Measurements from ENCODE around the gene BEND7. TPM values are rescaled to one million over a fixed set of nuclear protein-coding genes. Genes with fewer than 3 reads are reported as not detected.

BEND7 gene
- total RNA-seq, 1 experiment from 2014 or later, result 14.8 TPM

- H3K27me3 ChIP-seq (replicated peaks; ENCODE audit: insufficient read depth, low read depth, low read length, poor library complexity), result peaks cover 3% of the 10 kb centered on the region
- BruUV-seq (replicated peaks), result no TSS peak
- H3K27ac ChIP-seq (ENCODE audit: low read depth, low read length, poor library complexity, severe bottlenecking), result no peak overlapping the region
- intact Hi-C loops (cut with micrococcal nuclease; ENCODE audit: unreplicated experiment), result no loop called here
- no peaks in the 10 kb centered on the region for H3K36me3 ChIP-seq (ENCODE audit: insufficient read depth, low read length, poor library complexity, severe bottlenecking)
- peaks cover 15% of the 10 kb centered on the region for H3K4me1 ChIP-seq (ENCODE audit: insufficient read depth, low read length, poor library complexity, severe bottlenecking)
- peak; percentile 21 for DNase-seq (ENCODE audit: low spot score)
- POLR2A ChIA-PET (ENCODE audit: low non-redundant PET), result no interaction called here
- H3K4me3 ChIP-seq (ENCODE audit: low read depth, low read length, poor library complexity, severe bottlenecking), result peak overlapping the region; percentile 55
- no peaks in the 10 kb centered on the region for H3K9me3 ChIP-seq (ENCODE audit: low read depth, low read length, poor library complexity, severe bottlenecking)
- CTCF ChIA-PET, result interaction anchor here (1.2 kb wide), 1 partner anchor 8 kb away, joined by 5 read pairs; no protein-coding TSS in a partner anchor
- TF ChIP-seq CTCF (conservative IDR thresholded peaks at IDR 0.05; ENCODE audit: low read depth, low read length) (no peak), EZH2 (IDR thresholded peaks at IDR 0.05; ENCODE audit: borderline replicate concordance, low read depth, low read length, poor library complexity, severe bottlenecking) (no peak)
Measured at GRCh38 chr10:13528123-13528874, 515 bp downstream of the BEND7 start.

DNA sequence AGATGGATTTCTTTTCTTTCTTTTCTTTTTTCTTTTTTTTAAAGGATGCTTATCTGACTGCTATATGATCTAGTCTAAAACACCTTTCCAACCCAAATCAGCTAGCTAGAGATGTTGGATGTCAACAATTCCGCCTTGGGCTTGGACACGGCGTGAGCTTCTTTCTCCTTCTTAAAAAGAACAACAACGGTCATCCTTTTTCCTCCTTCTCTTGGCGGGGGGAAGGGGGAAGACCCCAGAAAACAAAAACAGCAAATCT, 1.0 kb downstream of the BEND7 start:
- intact Hi-C loops (cut with micrococcal nuclease; ENCODE audit: unreplicated experiment), result no loop called here
- Histone ChIP-seq H3K4me3 (ENCODE audit: low read depth, low read length, poor library complexity, severe bottlenecking) (peak overlapping the region; percentile 55), H3K4me1 (ENCODE audit: insufficient read depth, low read length, poor library complexity, severe bottlenecking) (peaks cover 15% of the 10 kb centered on the region), H3K27ac (ENCODE audit: low read depth, low read length, poor library complexity, severe bottlenecking) (no peak overlapping the region), H3K27me3 (replicated peaks; ENCODE audit: insufficient read depth, low read depth, low read length, poor library complexity) (peaks cover 3% of the 10 kb centered on the region), H3K9me3 (ENCODE audit: low read depth, low read length, poor library complexity, severe bottlenecking) (no peaks in the 10 kb centered on the region), H3K36me3 (ENCODE audit: insufficient read depth, low read length, poor library complexity, severe bottlenecking) (no peaks in the 10 kb centered on the region)
- no peak for TF ChIP-seq EZH2 (IDR thresholded peaks at IDR 0.05; ENCODE audit: borderline replicate concordance, low read depth, low read length, poor library complexity, severe bottlenecking)
- no TSS peak for BruUV-seq (replicated peaks)
- no peak for DNase-seq (ENCODE audit: low spot score)
- CTCF ChIA-PET, result interaction anchor here (1.2 kb wide), 1 partner anchor 9 kb away, joined by 5 read pairs; no protein-coding TSS in a partner anchor
- POLR2A ChIA-PET (ENCODE audit: low non-redundant PET), result no interaction called here

- intact Hi-C loops (cut with micrococcal nuclease; ENCODE audit: unreplicated experiment), result no loop called here
- Histone ChIP-seq H3K27me3 (replicated peaks; ENCODE audit: insufficient read depth, low read depth, low read length, poor library complexity) (peaks cover 3% of the 10 kb centered on the region), H3K36me3 (ENCODE audit: insufficient read depth, low read length, poor library complexity, severe bottlenecking) (no peaks in the 10 kb centered on the region), H3K4me3 (ENCODE audit: low read depth, low read length, poor library complexity, severe bottlenecking) (peak overlapping the region; percentile 55), H3K27ac (ENCODE audit: low read depth, low read length, poor library complexity, severe bottlenecking) (no peak overlapping the region), H3K9me3 (ENCODE audit: low read depth, low read length, poor library complexity, severe bottlenecking) (no peaks in the 10 kb centered on the region), H3K4me1 (ENCODE audit: insufficient read depth, low read length, poor library complexity, severe bottlenecking) (peaks cover 15% of the 10 kb centered on the region)
- no peak for TF ChIP-seq EZH2 (IDR thresholded peaks at IDR 0.05; ENCODE audit: borderline replicate concordance, low read depth, low read length, poor library complexity, severe bottlenecking)
- TF ChIP-seq CTCF (conservative IDR thresholded peaks at IDR 0.05; ENCODE audit: low read depth, low read length), result no peak
- no TSS peak for BruUV-seq (replicated peaks)
- no peak for DNase-seq (ENCODE audit: low spot score)
- POLR2A ChIA-PET (ENCODE audit: low non-redundant PET), result no interaction called here
- CTCF ChIA-PET, result interaction anchor here (1.2 kb wide), 1 partner anchor 9 kb away, joined by 5 read pairs; no protein-coding TSS in a partner anchor
Measured at GRCh38 chr10:13526948-13527863, 1.6 kb downstream of the BEND7 start.
